Thymus (tissue), 11 donors: ENCODE results near the gene KLF4. TPM values are rescaled to one million over a fixed set of nuclear protein-coding genes. Genes with fewer than 3 reads are reported as not detected.

Experiments
- DNase-seq, 9 donors: peaks; one replicate each; pipeline ENCODE4 v3.0.0-alpha.2; 2013; ENCODE audit warnings: low spot score in 9 of 9, low read depth in 6 of 9, missing footprints in 1 of 9
- H3K27ac ChIP-seq, 2 donors: one replicate each; pipeline ENCODE4 v1.5.1; 2013; ENCODE audit warnings: control low read depth in 1 of 2, low read depth in 1 of 2, low read length in 1 of 2, mild to moderate bottlenecking in 1 of 2, moderate library complexity in 1 of 2
- H3K27me3 ChIP-seq, 2 donors: one replicate each; pipeline ENCODE4 v1.5.1; 2013; ENCODE audit warnings: low read length in 1 of 2; ENCODE audit not compliant: control insufficient read depth in 2 of 2, insufficient read depth in 1 of 2
- H3K36me3 ChIP-seq, 2 donors: one replicate each; pipeline ENCODE4 v1.5.1; 2013; ENCODE audit warnings: low read length in 1 of 2, mild to moderate bottlenecking in 1 of 2, moderate library complexity in 1 of 2; ENCODE audit not compliant: control insufficient read depth in 2 of 2, insufficient read depth in 2 of 2
- H3K4me1 ChIP-seq, 2 donors: one replicate each; pipeline ENCODE4 v1.5.1; 2013; ENCODE audit warnings: low read length in 2 of 2; ENCODE audit not compliant: control insufficient read depth in 2 of 2, insufficient read depth in 2 of 2
- H3K4me3 ChIP-seq, 2 donors: one replicate each; pipeline ENCODE4 v1.5.1; 2013; ENCODE audit warnings: low read length in 2 of 2, control low read depth in 1 of 2, mild to moderate bottlenecking in 1 of 2
- H3K9me3 ChIP-seq, 2 donors: one replicate each; pipeline ENCODE4 v1.5.1; 2013; ENCODE audit warnings: low read length in 1 of 2, mild to moderate bottlenecking in 1 of 2; ENCODE audit not compliant: control insufficient read depth in 2 of 2, insufficient read depth in 1 of 2
- WGBS: extraction: QIAGEN DNeasy Blood & Tissue Kit; methylation state at CpG from one replicate; pipeline ENCODE4 v1.1.7; 2013; 5-methylcytosine and 5-hydroxymethylcytosine counted together
- polyA plus RNA-seq: library from polyadenylated mRNA; stranded (reverse); fragments of 200-250 nt; gene quantifications from one replicate; pipeline ENCODE4 v1.2.3, GENCODE V29; 2013
- total RNA-seq: library from RNA; stranded (reverse); fragments of 120-200 nt; gene quantifications from one replicate; pipeline ENCODE4 v1.2.4, GENCODE V29; 2013
- donor health status: healthy.

Gene KLF4
- total and polyA plus RNA-seq, 2 donors: 4.9 to 28.1 TPM

DNA sequence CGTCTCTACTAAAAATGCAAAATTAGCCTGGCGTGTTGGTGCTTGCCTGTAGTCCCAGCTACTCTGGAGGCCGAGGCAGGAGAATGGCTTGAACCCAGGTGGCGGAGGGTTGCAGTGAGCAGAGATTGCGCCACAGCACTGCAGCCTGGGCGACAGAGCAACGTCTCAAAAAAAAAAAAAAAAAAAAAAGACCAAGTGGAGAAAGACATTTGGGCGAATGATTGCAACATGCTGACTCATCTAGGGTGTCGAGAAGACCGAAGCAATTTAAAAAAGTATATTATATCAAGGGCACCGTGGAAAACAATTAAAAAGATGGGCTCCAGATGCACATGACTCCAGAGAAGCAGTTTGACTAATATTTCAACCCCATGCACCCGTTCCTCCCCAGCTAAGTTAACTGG, 9.2 kb downstream of the KLF4 start:
- Histone ChIP-seq H3K27ac (no peak overlapping the region), H3K4me3 (no peak overlapping the region), H3K27me3 (peaks cover 1 to 2% of the 10 kb centered on the region in 2 donors), H3K4me1 (no peaks in the 10 kb centered on the region), H3K9me3 (no peaks in the 10 kb centered on the region), H3K36me3 (no peaks in the 10 kb centered on the region)
- 32% methylated on average over 12 of the region's 12 CpGs for WGBS
- no peak for DNase-seq

DNA sequence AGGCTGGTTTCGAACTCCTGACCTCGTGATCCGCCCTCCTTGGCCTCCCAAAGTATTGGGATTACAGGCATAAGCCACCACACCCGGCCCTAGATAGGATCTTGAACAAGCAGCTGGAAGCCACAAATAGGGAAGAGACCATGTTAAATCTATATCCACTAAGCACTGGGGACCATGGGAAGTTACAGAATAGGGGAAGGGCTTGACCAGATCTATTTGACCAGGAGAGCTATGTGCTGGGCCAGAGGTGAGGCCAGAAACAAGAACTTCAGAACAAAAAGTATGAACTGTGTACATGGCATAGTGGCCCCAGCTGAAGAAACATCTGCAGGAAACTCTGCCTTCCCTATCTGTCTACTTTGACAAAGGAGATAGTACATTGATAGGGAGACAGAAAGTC, 10.8 kb downstream of the KLF4 start:
- WGBS: 95% methylated on average over 4 of the region's 4 CpGs
- Histone ChIP-seq H3K4me3 (no peak overlapping the region), H3K27ac (no peak overlapping the region), H3K9me3 (no peaks in the 10 kb centered on the region), H3K36me3 (no peaks in the 10 kb centered on the region), H3K4me1 (no peaks in the 10 kb centered on the region), H3K27me3 (no peaks in the 10 kb centered on the region)
- DNase-seq: no peak

DNA sequence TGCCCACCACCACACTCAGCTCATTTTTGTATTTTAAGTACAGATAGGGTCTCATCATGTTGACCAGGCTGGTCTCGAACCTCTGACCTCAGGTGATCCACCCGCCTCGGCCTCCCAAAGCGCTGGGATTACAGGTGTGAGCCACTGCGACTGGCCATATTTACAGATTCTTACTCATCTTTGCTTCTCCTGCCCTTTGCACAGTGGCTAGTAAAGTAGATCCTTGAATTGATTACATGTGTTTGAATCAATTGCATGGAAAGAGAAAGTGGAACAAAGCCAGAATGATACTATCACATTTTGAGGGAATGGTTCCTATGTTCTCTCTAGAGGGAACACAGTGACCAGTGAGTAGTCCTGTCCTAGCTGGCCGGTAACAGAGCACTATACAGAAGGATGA, 15.4 kb downstream of the KLF4 start:
- no peak overlapping the region for H3K27ac ChIP-seq
- no peaks in the 10 kb centered on the region for H3K36me3 ChIP-seq
- 98% methylated on average over 6 of the region's 6 CpGs for WGBS
- no peaks in the 10 kb centered on the region for H3K4me1 ChIP-seq
- no peak for DNase-seq
- no peaks in the 10 kb centered on the region for H3K27me3 ChIP-seq
- H3K9me3 ChIP-seq: no peaks in the 10 kb centered on the region
- H3K4me3 ChIP-seq: no peak overlapping the region

DNA sequence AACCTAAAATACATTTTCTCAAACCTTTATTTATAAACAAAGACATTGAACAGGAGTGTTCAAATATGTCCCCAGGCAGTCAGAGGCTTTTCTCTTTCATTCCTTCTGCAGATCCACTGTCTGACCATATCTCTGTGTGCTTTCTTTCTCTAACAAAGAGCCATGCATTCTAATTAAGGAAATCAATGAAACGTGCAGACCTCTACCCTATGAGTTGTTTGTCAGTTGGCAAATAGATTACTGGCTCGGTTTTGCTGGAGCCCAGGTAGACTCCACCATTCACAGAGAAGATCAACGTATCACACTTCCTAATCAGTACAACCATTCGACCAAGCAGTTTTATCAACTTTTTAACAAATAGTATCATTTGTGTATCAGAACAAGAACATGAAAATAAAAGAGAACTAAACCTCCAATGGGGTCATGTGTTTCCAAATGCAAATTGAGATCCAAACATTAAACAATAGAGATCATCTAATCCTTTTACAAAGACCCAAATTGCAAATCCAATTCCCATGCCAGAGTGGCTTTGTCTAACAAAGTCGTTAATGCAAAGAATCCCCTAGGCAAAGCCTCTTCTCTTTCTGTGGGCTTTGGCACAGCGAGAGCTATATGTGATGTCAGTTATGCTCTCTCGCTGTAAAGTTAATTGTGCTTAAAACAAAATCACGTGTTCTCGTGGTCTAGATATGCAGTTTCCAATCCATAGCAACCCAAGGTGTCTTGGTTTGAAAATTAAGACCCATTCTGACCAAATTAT, 16.8 kb downstream of the KLF4 start:
- WGBS: 88% methylated on average over 9 of the region's 9 CpGs
- no peak for DNase-seq
- Histone ChIP-seq H3K27me3 (peaks cover under 1 to 2% of the 10 kb centered on the region in 2 donors), H3K27ac (no peak overlapping the region), H3K4me1 (no peaks in the 10 kb centered on the region), H3K36me3 (no peaks in the 10 kb centered on the region), H3K4me3 (no peak overlapping the region), H3K9me3 (no peaks in the 10 kb centered on the region)

DNA sequence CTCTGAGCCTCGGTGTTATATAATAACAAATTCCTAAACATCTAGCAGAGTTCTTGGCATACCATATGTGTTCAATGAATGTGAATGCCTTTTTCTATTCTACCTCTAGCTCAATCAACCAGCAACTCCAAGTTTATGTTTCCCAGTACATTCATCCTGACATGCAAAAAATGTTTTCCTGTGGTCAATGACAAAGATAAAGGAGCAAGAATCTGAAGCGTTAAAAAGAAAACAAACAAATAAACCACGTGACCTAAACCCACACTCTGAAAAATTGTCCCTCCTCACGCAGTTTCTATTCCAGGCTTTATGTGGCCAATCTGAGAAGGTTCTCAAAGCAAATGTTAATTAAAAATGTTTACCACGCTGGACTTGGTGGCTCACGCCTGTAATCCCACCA, 18.0 kb downstream of the KLF4 start:
- Histone ChIP-seq H3K4me3 (no peak overlapping the region), H3K9me3 (no peaks in the 10 kb centered on the region), H3K4me1 (no peaks in the 10 kb centered on the region), H3K36me3 (no peaks in the 10 kb centered on the region), H3K27ac (no peak overlapping the region), H3K27me3 (peaks cover 9 to 12% of the 10 kb centered on the region in 2 donors)
- no peak for DNase-seq
- WGBS: 92% methylated on average over 6 of the region's 6 CpGs

DNA sequence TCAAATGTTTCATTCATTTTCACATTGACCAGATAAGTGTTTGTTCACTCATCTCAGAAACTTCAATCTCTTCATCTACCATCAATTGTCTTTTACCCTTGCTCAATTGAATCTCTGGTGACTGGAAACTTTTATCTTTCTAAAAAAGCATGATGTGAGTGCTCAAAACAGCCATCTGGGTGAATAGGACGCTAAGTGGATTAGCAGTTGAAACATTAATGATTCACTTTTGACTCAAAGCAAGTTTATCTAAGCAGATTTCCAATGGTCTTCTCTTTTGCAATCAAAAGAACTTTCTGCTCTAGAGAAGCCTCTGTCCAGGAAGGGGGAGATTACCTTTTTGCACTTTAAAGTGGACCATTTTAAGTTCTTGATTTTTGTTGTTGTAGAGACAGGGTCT, 22.2 kb downstream of the KLF4 start:
- WGBS: 94% methylated on average over 1 of the region's 1 CpG
- H3K4me3 ChIP-seq: no peak overlapping the region

DNA sequence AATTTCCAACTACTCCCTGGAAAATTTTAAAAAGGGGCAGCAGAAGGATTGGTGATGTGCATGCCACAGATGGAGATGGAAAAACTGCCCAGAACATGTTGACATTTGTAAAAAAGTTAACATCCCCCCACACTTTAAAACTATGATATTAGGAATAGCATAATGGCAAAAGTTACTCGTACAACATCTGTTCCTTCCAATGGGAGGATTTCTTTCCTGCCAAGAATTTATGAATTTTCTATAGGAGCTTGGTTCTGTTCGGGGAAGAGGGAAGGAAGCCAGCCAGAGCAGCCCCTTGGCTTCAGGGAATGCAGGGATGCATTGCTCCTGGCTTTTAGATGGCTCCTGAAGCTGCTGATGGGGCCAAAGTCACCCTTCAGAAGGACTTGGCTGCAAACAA, 22.7 kb downstream of the KLF4 start:
- Histone ChIP-seq H3K27me3 (peaks cover 27 to 40% of the 10 kb centered on the region in 2 donors), H3K27ac (no peak overlapping the region), H3K4me1 (no peaks in the 10 kb centered on the region), H3K9me3 (no peaks in the 10 kb centered on the region), H3K4me3 (no peak overlapping the region), H3K36me3 (no peaks in the 10 kb centered on the region)
- no peak for DNase-seq
- WGBS: 90% methylated on average over 2 of the region's 2 CpGs

More for the DNA sequence above, 22.2 kb downstream of the KLF4 start:
- H3K27ac ChIP-seq: no peak overlapping the region
- H3K4me1 ChIP-seq: no peaks in the 10 kb centered on the region
- peaks cover 27 to 40% of the 10 kb centered on the region in 2 donors for H3K27me3 ChIP-seq
- no peaks in the 10 kb centered on the region for H3K36me3 ChIP-seq
- H3K9me3 ChIP-seq: no peaks in the 10 kb centered on the region
- no peak for DNase-seq

DNA sequence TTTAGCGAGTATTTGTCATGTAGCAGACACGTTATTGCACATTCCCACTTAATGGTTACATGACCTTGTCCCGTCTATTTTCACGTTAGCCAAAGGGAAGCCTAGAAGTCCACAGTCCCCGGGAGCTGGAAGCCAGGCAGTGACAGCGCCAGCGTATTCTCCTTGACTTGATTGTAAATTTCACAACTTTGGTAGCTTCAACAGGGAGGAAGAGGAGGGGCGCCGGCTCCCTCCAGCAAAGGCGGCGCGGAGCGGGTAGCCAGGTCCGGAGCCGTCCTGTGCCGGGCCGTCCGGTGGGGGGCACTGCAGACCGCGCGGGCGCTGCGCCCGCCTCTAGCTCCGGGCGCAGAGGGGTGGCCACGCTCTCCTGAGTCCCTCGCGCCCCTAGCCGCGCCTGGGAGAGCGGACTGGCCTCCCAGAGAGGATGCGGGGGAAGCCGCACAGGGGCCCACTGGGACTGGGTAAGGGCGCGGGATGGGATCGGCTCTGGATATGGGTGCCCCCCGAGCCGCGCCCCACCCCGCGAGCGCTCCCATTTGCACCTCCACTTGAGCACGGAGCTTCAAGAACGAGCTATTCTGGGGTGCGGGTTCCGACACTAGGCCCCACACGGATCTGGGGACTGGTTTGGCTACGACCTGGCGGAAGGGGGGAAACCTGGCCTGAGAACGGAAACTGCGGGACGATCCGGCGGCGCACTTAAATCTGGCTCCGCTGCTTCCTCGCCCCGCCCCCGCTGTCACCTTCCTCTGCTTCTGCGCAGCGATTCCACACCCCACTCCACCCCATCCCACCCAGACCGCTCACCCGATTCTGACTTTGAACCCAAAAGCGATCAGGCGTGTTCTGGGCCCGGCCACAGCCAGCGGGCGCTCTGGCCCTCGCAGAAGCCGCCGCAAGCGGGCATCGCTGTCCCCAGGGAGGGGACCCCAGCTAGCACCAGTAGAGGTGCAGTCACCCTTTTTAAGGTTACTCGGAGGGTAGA, 23.8 kb downstream of the KLF4 start:
- H3K4me1 ChIP-seq: no peaks in the 10 kb centered on the region
- peaks cover 27 to 40% of the 10 kb centered on the region in 2 donors for H3K27me3 ChIP-seq
- DNase-seq: peak in 2 of 9 donors; percentile 14 to 18
- 6% methylated on average over 75 of the region's 75 CpGs for WGBS
- H3K4me3 ChIP-seq: peak overlapping the region in 1 of 2 donors; percentile 27
- H3K27ac ChIP-seq: no peak overlapping the region
- H3K36me3 ChIP-seq: no peaks in the 10 kb centered on the region
- no peaks in the 10 kb centered on the region for H3K9me3 ChIP-seq

DNA sequence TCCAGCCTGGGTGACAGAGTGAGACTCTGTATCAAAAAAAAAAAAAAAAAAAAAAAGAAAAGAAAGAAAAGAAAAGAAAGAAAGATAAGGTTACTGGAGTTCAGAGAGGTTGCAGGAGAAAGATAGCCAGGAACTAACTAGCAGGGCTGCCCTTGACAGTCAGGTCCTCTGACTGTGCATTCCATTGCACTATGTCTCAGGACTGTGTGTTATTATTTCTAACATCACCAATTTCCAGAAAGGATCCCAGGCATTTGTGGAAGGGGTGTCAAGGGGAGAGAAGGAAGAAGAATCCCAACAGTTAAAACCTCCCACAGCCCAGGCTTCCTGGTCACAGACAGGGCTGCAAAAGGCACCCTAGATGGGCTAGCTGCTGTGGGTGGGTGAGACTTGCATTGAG, 25.1 kb downstream of the KLF4 start:
- no peaks in the 10 kb centered on the region for H3K9me3 ChIP-seq
- no peak overlapping the region for H3K27ac ChIP-seq
- no peaks in the 10 kb centered on the region for H3K36me3 ChIP-seq
- H3K4me1 ChIP-seq: no peaks in the 10 kb centered on the region
- peaks cover 27 to 40% of the 10 kb centered on the region in 2 donors for H3K27me3 ChIP-seq
- no peak overlapping the region for H3K4me3 ChIP-seq
- DNase-seq: no peak
